Activated T-helper 1 cell treated with anti-CD3 and anti-CD28 coated beads, Interleukin-12 subunit alpha, Interleukin-12 subunit beta, Interleukin-2, Interleukin-4 antibody, amounts not matched to agents 30 ng/mL and 10 ng/mL and 1 ng/mL, durations not matched to agents 14 hours and 24 hours and 36 hours (primary cell): ENCODE results near the gene TMEM184C. TPM values are rescaled to one million over a fixed set of nuclear protein-coding genes. Genes with fewer than 3 reads are reported as not detected.

Experiments used
- DNase-seq: peaks from one replicate; pipeline ENCODE4 v3.0.0; 2021; ENCODE audit warnings: low spot score
- H3K27ac Mint-ChIP-seq: one replicate; pipeline ENCODE4 v1.8.0; 2021; ENCODE audit warnings: mild to moderate bottlenecking, mixed read lengths
- H3K27me3 Mint-ChIP-seq: one replicate; pipeline ENCODE4 v1.8.0; 2022; ENCODE audit warnings: mild to moderate bottlenecking, moderate library complexity, mixed read lengths; ENCODE audit not compliant: insufficient read depth
- H3K36me3 Mint-ChIP-seq: one replicate; pipeline ENCODE4 v1.8.0; 2021; ENCODE audit warnings: low read depth, mixed read lengths
- H3K4me1 Mint-ChIP-seq: one replicate; pipeline ENCODE4 v1.8.0; 2021; ENCODE audit warnings: low read depth, mixed read lengths
- H3K4me3 Mint-ChIP-seq: one replicate; pipeline ENCODE4 v1.8.0; 2021; ENCODE audit warnings: mild to moderate bottlenecking, moderate library complexity, mixed read lengths
- H3K9me3 Mint-ChIP-seq: one replicate; pipeline ENCODE4 v1.8.0; 2021; ENCODE audit warnings: mixed read lengths
- intact Hi-C: fragments of 100-400 bp; cut with micrococcal nuclease; formaldehyde crosslinking; loops from one replicate; pipeline ENCODE4 v1.15.1; 2024
- total RNA-seq: library from RNA; stranded (reverse); gene quantifications from 2 replicates; pipeline ENCODE4 v1.2.3, GENCODE V29; 2022

TMEM184C gene
- total RNA-seq, 1 donor from 2014 or later: 21.6 TPM

GRCh38 chr4:147683188-147683591 is 66.0 kb downstream of the TMEM184C start:
- DNase-seq: no peak
- Mint-ChIP-seq H3K27ac (peak overlapping the region; percentile 90), H3K27me3 (peaks cover 7% of the 10 kb centered on the region), H3K4me1 (peaks cover 30% of the 10 kb centered on the region), H3K36me3 (peaks cover 9% of the 10 kb centered on the region), H3K4me3 (peak overlapping the region; percentile 92), H3K9me3 (no peaks in the 10 kb centered on the region)
- intact Hi-C loops: loop anchor here (5.0 to 10.0 kb wide), 2 partner anchors 168 to 759 kb away; partner anchors contain the start of gene NR3C2

- Mint-ChIP-seq H3K27ac (peak within 1 kb of the TSS; percentile 92), H3K4me3 (peak within 1 kb of the TSS; percentile 92), H3K36me3 (peaks cover 8% of the 10 kb centered on the region), H3K9me3 (no peaks in the 10 kb centered on the region), H3K4me1 (peaks cover 30% of the 10 kb centered on the region), H3K27me3 (peaks cover 9% of the 10 kb centered on the region)
- DNase-seq: peak; percentile 85
- intact Hi-C loops: loop anchor here (1.0 to 10.0 kb wide), 7 partner anchors 25 to 758 kb away; partner anchors contain the start of genes ARHGAP10, NR3C2 and TMEM184C
Measured at GRCh38 chr4:147683717-147684700, 66.8 kb downstream of the TMEM184C start, which contains the start of gene PRMT9. Gene PRMT9, minus strand, starts transcription at chr4:147684163. Its CDS starts 176 bp downstream, at chr4:147683987.

DNA sequence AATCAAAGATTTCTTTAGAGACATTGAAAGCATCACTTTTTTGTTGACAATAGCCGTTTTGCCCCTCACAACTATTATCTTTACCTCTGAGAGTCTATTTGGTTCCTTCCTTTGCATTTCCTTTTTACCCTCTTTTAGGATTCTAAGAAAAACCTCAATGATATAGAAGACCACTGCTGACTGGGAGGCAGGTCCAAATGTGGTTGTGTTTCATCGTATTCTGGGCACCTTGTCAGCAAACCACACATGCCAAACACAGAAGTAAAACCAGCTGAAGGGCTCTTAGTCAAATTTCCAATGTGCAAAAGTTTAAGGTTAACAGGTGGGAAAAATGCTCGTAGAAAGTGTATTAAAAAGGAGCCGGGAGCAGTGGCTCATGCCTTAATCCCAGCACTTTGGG is 71.9 kb downstream of the TMEM184C start:
- no peak overlapping the region for H3K4me3 Mint-ChIP-seq
- no peaks in the 10 kb centered on the region for H3K9me3 Mint-ChIP-seq
- H3K27ac Mint-ChIP-seq: no peak overlapping the region

DNA sequence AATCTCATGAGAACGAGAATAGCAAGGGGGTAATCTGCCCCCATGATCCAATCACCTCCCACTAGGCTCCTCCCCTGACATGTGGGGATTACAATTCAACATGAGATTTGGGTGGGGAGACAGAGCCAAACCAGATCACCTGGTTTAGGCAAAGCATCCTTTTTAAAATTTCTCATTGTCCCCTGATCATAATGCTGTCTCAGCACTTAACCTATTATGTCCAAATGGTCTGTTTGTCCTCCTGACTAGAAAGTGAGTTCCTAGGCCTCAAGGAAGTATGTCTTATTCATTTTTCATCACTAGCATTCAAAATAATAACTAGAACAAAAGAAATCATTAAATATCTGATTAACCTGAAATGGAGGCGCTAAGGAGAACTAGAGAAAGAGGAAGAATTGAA is 74.6 kb downstream of the TMEM184C start:
- Mint-ChIP-seq H3K4me1 (no peaks in the 10 kb centered on the region), H3K36me3 (no peaks in the 10 kb centered on the region), H3K27me3 (peaks cover 21% of the 10 kb centered on the region), H3K4me3 (no peak overlapping the region), H3K27ac (no peak overlapping the region), H3K9me3 (no peaks in the 10 kb centered on the region)
- intact Hi-C loops: no loop called here
- no peak for DNase-seq

More for the DNA sequence above, 71.9 kb downstream of the TMEM184C start:
- DNase-seq: no peak
- Mint-ChIP-seq H3K4me1 (peaks cover 10% of the 10 kb centered on the region), H3K36me3 (no peaks in the 10 kb centered on the region), H3K27me3 (peaks cover 23% of the 10 kb centered on the region)
- intact Hi-C loops: loop anchor here (10.0 kb wide), 1 partner anchor 174 kb away; no protein-coding TSS in a partner anchor

- H3K4me1 Mint-ChIP-seq: no peaks in the 10 kb centered on the region
- no peak overlapping the region for H3K4me3 Mint-ChIP-seq
- DNase-seq: no peak
- no peaks in the 10 kb centered on the region for H3K36me3 Mint-ChIP-seq
- no peak overlapping the region for H3K27ac Mint-ChIP-seq
- no peaks in the 10 kb centered on the region for H3K9me3 Mint-ChIP-seq
- peaks cover 21% of the 10 kb centered on the region for H3K27me3 Mint-ChIP-seq
- intact Hi-C loops: no loop called here
Measured at GRCh38 chr4:147693218-147693617, 76.0 kb downstream of the TMEM184C start.

DNA sequence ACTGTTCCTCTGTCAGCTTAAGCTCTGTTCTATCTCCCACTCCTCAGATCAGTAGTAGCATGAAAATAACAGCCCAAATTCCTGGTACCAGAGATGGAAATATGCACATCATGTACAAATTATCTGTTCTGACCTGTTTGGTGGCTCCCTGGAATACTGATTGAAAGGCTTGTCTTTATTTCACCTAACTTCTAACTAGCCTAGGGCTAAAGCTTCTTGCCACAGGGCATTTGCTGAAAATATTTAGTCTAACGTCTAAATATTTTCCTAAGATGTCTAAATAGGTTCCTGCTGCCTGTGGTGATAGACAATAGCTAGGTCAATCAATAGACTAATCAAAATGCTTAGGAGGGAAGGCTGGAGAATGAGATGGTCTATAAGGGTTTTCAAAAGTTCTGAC is 79.7 kb downstream of the TMEM184C start:
- Mint-ChIP-seq H3K4me1 (no peaks in the 10 kb centered on the region), H3K4me3 (no peak overlapping the region), H3K36me3 (no peaks in the 10 kb centered on the region), H3K9me3 (no peaks in the 10 kb centered on the region), H3K27me3 (peaks cover 20% of the 10 kb centered on the region), H3K27ac (no peak overlapping the region)
- DNase-seq: no peak
- intact Hi-C loops: no loop called here

DNA sequence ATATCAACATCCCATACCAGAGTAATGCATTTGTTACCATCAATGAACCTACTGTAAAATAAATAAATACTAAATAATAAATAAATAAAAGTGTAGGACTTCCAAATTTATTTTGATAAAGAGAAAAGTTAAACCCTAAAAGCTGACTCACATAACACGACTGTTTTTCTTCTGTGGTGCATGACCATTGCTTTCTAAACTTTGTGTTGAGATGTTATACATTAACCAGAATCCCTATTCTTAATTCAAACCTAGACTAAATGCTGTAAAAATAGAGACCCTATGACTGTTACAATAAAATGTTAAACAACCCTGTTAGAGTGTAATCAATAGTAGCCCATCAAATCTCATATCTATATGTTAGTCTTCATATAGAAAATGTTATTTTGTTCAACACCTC is 87.6 kb downstream of the TMEM184C start:
- H3K27me3 Mint-ChIP-seq: peaks cover 16% of the 10 kb centered on the region
- intact Hi-C loops: no loop called here
- H3K4me1 Mint-ChIP-seq: no peaks in the 10 kb centered on the region
- H3K27ac Mint-ChIP-seq: no peak overlapping the region
- H3K9me3 Mint-ChIP-seq: no peaks in the 10 kb centered on the region
- no peaks in the 10 kb centered on the region for H3K36me3 Mint-ChIP-seq
- H3K4me3 Mint-ChIP-seq: no peak overlapping the region
- no peak for DNase-seq

- DNase-seq: peak; percentile 17
- Mint-ChIP-seq H3K27me3 (peaks cover 4% of the 10 kb centered on the region), H3K27ac (no peak overlapping the region), H3K9me3 (no peaks in the 10 kb centered on the region), H3K36me3 (no peaks in the 10 kb centered on the region), H3K4me1 (no peaks in the 10 kb centered on the region), H3K4me3 (no peak overlapping the region)
- intact Hi-C loops: loop anchor here (1.0 to 2.0 kb wide), 4 partner anchors 23 to 189 kb away; partner anchors contain the start of gene PRMT9
Measured at GRCh38 chr4:147707892-147708672, 90.9 kb downstream of the TMEM184C start.

DNA sequence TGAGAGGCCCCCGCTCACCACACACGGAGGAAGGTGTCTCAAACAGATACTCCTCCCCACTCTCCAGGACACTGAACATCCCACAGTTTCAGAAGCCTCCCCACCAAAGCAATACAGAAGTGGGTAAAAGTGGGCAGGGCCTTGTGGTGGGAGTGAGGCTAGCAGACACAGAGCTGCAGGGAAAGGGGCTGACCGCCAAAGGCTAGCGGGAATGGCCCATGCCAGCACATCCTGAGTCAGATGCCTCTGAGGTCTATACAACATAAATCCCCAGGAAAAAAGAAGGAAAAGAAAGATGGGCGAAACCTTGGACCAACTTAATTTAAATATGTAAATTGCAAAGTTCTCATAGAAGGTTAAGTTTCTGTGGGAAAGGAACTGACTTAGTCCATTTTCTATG is 92.8 kb downstream of the TMEM184C start:
- DNase-seq: no peak
- H3K9me3 Mint-ChIP-seq: no peaks in the 10 kb centered on the region
- H3K36me3 Mint-ChIP-seq: no peaks in the 10 kb centered on the region
- intact Hi-C loops: loop anchor here (2.0 kb wide), 3 partner anchors 21 to 191 kb away; partner anchors contain the start of gene PRMT9
- H3K4me1 Mint-ChIP-seq: no peaks in the 10 kb centered on the region
- H3K27me3 Mint-ChIP-seq: peaks cover 7% of the 10 kb centered on the region
- no peak overlapping the region for H3K4me3 Mint-ChIP-seq
- H3K27ac Mint-ChIP-seq: no peak overlapping the region

- H3K4me1 Mint-ChIP-seq: peaks cover 10% of the 10 kb centered on the region
- no peaks in the 10 kb centered on the region for H3K36me3 Mint-ChIP-seq
- no peak overlapping the region for H3K27ac Mint-ChIP-seq
- intact Hi-C loops: no loop called here
- DNase-seq: no peak
- no peaks in the 10 kb centered on the region for H3K9me3 Mint-ChIP-seq
- peaks cover 19% of the 10 kb centered on the region for H3K27me3 Mint-ChIP-seq
- H3K4me3 Mint-ChIP-seq: no peak overlapping the region
Measured at GRCh38 chr4:147714575-147715401, 97.6 kb downstream of the TMEM184C start.

GRCh38 chr4:147717878-147718277 is 100.7 kb downstream of the TMEM184C start:
- Mint-ChIP-seq H3K36me3 (no peaks in the 10 kb centered on the region), H3K4me3 (no peak overlapping the region), H3K4me1 (peaks cover 10% of the 10 kb centered on the region), H3K27ac (no peak overlapping the region), H3K9me3 (no peaks in the 10 kb centered on the region), H3K27me3 (peaks cover 18% of the 10 kb centered on the region)
- intact Hi-C loops: loop anchor here (2.0 kb wide), 1 partner anchor 23 kb away; no protein-coding TSS in a partner anchor
- no peak for DNase-seq
